Measurements from ENCODE around the gene BAD.
"Not testable (repeated sequence)": the region's sequence is repeated elsewhere in the genome, so short reads cannot be mapped to it uniquely, and the experiment has no call there.

BAD gene

DNA sequence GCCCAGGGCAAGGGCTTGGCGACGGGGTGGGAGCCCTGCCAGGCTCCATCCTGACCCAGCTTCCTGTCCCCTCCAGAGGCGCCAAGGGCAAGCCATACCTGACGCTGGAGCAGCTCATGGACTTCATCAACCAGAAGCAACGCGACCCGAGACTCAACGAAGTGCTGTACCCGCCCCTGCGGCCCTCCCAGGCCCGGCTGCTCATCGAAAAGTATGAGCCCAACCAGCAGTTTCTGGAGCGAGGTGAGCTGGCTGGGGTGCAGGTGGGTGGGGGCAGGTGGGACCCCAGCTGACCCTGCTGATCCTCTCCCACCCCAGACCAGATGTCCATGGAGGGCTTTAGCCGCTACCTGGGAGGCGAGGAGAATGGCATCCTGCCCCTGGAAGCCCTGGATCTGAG lies 28.2 kb downstream of the BAD start:
- DNase-seq (ENCODE audit: low spot score): no peak

GRCh38 chr11:64255135-64256128 lies 29.0 kb downstream of the BAD start:
- DNase-seq (ENCODE audit: low spot score): no peak

DNA sequence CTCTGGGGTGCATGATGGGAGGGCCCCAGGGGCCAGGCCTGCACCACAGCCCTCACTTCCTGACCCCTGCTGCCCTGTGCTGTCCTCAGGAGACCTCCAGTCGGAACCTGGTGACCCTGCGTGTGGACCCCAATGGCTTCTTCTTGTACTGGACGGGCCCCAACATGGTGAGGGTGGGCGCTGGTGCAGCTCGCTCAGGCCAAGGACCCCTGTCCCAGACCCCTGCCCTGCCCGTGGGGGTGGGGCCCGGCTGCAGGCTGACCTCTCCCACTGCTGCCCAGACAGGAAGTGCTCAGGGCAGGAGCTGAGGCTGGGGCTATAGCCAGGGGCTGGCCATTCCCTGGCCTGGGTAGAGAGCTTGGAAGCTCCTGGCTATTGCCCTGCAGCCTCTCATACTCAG lies 30.1 kb downstream of the BAD start:
- no peak for DNase-seq (ENCODE audit: low spot score)

DNA sequence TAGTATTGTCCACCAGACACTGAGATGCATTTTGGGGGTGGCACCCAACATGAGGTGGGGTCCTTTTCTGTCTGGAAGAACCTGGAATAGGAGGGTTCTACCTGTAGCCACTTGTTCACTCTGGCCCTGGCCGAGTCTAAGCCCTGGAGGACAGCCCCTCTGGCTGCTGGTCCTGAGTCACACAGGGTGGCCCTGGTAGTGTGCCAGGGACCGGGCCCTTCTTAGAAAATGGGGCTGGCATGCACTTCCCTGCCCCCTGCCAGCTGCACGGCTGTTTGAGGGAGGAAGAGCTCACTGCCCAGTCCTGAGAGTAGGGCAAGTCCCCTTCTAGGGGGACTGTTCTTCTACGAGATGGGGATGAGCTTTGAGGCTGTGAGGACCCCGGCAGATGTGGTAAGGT lies 31.0 kb downstream of the BAD start:
- no peak for DNase-seq (ENCODE audit: low spot score)

DNA sequence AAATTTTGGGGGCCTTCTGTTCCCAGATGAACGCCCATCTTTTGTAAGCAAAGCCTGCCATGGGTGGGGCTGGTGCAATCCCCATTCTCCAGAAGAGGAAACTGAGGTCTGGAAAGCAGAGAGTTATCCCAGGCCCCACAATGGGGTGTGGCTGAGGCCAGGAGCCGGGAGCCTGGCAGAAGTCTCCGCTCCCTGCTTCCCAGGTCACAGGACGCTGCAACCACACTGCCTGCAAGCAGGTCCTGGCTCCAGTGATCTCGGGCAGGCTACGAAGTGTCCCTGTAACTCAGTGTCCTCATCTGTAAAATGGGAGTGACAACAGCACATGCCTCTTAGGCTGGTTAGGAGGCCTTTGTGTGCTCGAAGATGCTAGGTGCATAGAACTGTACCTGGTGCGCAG lies 31.4 kb downstream of the BAD start:
- no peak for DNase-seq (ENCODE audit: low spot score)

GRCh38 chr11:64252003-64252872 lies 32.2 kb downstream of the BAD start:
- peak; percentile 58 for DNase-seq (ENCODE audit: low spot score)

DNA sequence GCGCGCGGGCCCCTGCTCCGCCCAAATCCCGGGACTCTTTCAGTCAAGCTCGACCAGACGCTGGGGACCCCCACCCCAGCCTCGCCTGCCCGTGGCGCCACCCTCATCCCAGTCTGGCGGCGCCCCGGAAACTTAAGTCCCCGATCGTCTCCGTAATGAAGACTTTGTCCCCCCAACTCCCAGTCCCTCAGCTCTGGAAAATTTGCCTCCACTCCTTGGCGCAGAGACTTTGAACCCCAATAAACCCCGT lies 32.8 kb downstream of the BAD start:
- DNase-seq (ENCODE audit: low spot score): no peak

DNA sequence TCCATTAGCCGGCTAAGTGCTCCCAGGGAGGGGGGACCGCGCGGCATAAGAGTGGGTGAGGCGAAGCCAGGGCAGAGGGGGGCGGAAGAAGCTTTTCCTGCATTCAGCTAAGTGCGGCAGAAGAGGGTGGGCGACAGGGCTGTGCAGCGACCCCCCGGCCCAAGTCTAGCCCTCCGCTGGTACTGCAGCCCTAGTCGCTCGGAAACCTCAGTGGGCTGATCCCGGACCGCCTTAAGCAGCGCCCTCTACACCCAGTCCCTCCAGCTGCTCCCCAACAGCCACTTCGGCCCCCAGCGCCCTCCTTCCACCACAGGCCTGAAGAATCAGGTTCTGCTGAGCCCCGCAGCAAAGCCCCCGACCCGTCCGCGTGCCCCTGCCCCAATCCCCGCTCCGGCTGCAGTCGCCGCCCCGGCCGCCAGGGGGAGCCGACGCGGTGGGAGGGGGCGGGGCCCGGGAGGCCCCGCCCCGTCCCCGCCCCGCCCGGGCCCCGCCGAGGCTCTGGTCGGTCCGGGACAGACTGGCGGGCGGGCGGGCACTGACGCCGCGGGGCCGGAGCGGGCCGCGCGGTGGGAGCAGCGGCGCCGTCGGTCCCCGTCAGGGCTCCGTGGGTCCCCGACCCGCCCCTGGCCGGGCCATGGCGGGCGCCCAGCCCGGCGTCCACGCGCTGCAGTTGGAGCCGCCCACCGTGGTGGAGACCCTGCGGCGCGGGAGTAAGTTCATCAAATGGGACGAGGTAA lies 33.3 kb downstream of the BAD start, which contains the start of gene PLCB3:
Gene PLCB3 (plus strand): TSS at position 515 of the 737 bp plus-strand sequence. CDS start 120 bp downstream, at position 635.
- peak; percentile 57 for DNase-seq (ENCODE audit: low spot score)

DNA sequence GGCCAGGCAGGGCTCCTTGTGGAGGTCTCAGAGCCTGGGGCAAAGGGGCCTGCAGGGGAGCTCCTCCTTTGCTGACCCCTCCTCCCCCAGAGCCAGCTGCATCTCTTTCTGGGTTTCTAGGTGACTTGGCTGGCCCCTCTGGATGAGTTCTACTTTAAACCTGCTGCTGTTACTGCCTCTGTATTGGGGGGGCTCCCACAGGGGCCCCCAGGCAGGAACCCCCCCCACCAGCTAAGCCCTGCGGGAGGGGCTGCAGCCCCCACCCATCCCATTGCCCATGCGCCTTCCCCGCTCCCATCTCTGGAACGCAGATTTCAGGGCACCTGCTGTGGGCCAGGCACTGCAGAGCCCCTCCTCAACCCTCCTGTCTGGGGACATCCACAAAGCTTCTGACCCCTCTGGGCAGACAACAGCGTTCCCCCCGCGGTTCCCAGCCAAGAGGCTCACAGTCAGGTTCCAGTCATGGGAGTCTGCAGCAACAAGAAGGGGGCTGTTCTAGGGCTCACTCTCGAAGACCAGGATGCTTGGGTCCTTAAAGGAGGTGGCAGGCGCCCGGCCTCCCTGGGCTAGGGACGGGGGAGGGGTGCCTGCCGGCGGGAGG lies 34.0 kb downstream of the BAD start:
- DNase-seq (ENCODE audit: low spot score): no peak

DNA sequence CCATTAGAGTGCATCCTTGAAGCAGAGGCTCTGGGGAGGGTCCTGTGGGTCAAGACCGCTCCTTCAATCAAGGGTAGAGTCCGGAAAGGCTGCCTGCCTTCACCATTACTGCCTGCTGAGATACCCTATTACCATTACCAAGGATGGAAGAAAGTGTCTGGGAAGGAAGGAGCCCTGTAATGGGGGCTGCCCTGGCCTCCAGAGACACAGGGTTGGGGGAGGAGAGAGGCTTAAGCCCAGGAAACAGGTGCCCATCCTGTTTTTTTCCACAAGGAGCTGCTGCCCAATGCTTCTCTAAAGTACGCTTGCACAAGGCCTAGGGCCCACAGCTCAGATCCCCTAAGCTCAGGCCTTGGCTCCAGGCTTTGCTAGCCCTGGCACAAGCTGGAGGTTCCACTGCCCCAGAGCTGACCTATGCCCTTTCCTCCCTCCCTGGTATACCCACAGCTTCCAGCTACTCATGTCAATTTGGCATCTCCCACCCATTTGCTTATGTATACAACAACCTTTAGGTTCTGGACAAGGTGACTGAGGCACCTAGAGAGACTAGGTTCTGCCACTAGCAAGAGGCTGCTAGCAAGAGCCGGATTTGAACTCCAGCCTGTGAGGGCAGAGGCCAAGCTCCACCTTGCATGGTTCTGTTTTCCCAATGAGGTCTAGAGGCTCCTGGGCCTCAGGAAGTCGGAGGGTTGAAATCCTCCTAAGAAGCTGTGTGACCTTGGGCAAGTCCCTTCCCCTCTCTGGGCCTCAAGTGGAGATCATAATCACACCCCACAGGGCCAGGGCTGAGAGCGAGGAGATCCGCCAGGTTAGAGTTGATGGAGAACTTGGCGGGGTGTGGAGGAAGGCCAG lies 34.7 kb downstream of the BAD start:
- DNase-seq (ENCODE audit: low spot score): no peak

- DNase-seq (ENCODE audit: low spot score): no peak
Observed at GRCh38 chr11:64249038-64249437, 35.4 kb downstream of the BAD start.

GRCh38 chr11:64248578-64248977 lies 35.9 kb downstream of the BAD start:
- DNase-seq (ENCODE audit: low spot score): no peak

DNA sequence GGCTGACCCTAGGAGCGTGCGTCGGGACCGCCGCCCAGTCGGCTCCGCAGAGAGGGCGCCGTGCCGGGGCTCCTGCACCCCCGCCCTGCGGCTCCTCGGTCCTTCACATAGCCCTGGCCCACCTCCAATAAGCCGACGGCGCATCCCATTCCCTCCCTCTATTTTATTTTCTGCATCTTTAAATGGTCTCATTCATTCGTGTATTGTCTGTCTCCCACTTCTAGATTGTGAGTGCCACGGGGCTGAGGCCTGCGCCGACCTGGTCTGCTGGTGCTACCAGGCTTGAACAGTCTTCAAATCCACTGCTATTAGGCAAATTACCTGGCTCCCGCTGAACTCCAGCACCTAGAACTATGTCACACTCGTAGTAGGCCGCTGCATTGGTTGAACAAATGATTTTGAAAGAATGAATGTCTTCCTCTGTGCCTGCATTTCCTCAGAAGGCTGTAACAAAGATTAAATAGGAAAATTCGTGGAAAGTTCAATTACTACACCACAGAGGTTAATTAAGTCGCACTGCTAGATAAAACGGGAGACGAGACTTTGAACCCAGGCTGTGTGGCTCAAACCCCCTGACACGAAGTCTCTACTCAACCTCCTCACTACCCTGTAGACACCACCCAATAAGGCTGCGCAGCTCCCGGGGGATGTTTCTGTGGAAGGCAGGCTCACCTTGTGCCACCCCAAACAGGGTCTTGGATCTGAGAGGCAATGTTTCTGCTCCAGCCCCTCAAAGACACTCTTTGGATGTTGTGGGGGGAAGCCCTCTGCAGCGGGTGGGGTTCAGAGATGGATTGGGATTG lies 36.5 kb downstream of the BAD start:
- no peak for DNase-seq (ENCODE audit: low spot score)

DNA sequence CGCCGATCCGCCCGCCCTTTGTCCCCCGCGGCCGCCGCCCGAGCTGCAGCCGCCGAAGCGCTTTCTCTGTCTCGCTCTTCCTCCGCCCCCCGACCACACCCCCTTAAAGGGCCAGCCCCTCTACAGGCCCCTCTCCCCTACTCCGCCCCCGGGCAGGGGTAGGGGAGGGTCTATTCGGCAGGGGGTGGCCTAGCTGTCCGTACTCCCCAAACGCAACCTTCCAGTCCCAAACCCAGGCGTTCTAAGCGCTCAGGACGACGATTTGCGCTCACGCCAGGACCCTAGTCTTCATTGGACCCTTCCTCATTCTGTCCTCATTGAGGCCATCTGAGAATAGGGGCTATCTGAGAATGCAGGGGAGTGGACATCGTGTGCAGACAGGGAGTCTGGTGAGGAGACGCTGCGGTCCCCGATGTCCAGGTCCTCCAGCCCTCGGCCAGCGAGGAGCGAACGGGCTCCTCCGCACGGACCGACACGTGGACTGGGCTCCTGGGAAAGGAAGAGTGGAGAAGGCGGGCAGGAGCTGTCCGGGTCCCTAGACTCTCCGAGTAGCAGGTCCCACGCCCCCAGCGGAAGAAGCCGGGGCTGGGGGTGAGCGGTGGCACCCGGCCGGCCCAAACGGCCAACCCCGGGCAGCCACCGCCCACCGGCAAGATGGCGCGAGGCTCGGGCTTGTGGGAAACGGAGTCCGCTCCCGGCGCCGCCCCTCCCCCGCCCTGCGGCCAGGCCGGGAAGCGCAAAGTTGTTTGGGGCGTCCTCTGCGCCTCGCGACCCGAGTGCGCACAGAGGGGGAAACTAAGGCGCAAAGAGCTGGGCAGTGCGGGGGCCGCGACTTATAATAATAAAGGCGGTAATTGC lies 37.4 kb downstream of the BAD start, which contains the start of gene PPP1R14B:
Gene PPP1R14B (minus strand): TSS at position 73 of the 858 bp plus-strand sequence. CDS start 270 bp downstream, outside the sequence.
- peak; percentile 76 for DNase-seq (ENCODE audit: low spot score)

DNA sequence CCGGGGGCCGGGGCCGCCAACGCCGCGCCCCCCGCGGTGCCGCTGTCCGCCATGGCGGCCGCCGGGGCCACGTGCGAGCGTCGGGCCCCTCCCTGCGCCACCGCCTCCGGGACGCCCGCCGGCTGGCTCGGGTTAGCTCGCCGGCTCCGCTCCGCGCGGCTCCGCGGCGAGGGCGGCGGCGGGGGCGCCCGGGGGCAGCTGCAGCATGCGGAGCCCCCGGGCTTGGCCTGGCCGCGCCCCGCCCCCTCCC lies 37.9 kb downstream of the BAD start:
- DNase-seq (ENCODE audit: low spot score): not testable (repeated sequence)

GRCh38 chr11:64245797-64246620 lies 38.5 kb downstream of the BAD start:
- no peak for DNase-seq (ENCODE audit: low spot score)

- DNase-seq (ENCODE audit: low spot score): no peak
Observed at GRCh38 chr11:64245401-64245796, 39.1 kb downstream of the BAD start.

GRCh38 chr11:64244966-64245365 lies 39.5 kb downstream of the BAD start:
- DNase-seq (ENCODE audit: low spot score): no peak

Data from COLO829 (cell line).